Loucy (cell line): ENCODE results near the gene SYT7.

Experiments used
- EZH2phosphoT487 ChIP-seq: fragments of 200-600 bp; IDR thresholded peaks from 2 replicates; pipeline ENCODE4 v1.6.1; 2018; ENCODE audit warnings: antibody characterized with exemption, mild to moderate bottlenecking, moderate library complexity, borderline replicate concordance
- TF ChIP-seq, protein P1 (sequence below): fragments of 200-600 bp; sonication (generic); conservative IDR thresholded peaks from 2 replicates; pipeline ENCODE4 v1.5.1; 2014; ENCODE audit warnings: mild to moderate bottlenecking, antibody characterized with exemption, low read length

DNA sequence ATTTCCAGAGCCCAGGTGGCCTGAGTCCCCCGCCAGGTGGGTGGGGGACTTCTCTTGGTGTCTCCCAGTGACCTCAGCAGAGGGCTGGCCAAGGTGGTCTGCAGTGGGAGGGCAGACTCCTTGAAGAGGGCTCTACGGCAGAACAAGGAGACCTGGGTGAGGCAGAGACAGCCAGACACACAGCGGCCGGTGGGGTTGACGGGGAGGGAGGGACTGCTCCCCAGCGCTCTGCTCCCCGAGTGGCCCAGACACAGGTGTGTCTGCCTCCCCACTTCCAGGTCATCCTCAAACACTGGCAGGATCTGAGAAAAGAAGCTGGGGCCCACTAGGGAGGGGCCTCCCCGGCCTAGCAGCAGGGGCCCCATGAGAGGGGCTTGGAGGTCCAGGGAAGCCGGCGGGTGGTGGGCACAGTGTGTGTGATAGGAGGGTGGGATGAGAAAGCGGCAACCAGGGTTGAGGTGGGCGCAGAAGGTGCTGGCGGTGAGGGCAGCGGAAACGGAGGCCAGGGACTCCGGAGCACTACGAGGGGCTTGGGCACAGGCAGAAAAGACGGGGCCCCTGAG lies 30.1 kb downstream of the SYT7 start:
- TF ChIP-seq, protein P1, sequence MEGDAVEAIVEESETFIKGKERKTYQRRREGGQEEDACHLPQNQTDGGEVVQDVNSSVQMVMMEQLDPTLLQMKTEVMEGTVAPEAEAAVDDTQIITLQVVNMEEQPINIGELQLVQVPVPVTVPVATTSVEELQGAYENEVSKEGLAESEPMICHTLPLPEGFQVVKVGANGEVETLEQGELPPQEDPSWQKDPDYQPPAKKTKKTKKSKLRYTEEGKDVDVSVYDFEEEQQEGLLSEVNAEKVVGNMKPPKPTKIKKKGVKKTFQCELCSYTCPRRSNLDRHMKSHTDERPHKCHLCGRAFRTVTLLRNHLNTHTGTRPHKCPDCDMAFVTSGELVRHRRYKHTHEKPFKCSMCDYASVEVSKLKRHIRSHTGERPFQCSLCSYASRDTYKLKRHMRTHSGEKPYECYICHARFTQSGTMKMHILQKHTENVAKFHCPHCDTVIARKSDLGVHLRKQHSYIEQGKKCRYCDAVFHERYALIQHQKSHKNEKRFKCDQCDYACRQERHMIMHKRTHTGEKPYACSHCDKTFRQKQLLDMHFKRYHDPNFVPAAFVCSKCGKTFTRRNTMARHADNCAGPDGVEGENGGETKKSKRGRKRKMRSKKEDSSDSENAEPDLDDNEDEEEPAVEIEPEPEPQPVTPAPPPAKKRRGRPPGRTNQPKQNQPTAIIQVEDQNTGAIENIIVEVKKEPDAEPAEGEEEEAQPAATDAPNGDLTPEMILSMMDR: no peak
- TF ChIP-seq EZH2phosphoT487: no peak
